Duodenal mucosa (tissue), 2 donors: ENCODE results near the gene GDF9.

Experiments
- H3K27ac ChIP-seq: one replicate; pipeline ENCODE4 v1.7.0; 2013; ENCODE audit warnings: low read depth, low read length
- H3K27me3 ChIP-seq, 2 donors: one replicate each; pipeline ENCODE4 v1.7.0; 2013; ENCODE audit warnings: low read length in 2 of 2, control low read depth in 1 of 2; ENCODE audit not compliant: insufficient read depth in 2 of 2, control insufficient read depth in 1 of 2
- H3K36me3 ChIP-seq, 2 donors: one replicate each; pipeline ENCODE4 v1.7.0; 2013; ENCODE audit warnings: low read length in 2 of 2, control low read depth in 1 of 2; ENCODE audit not compliant: insufficient read depth in 2 of 2, control insufficient read depth in 1 of 2
- H3K4me1 ChIP-seq, 2 donors: one replicate each; pipeline ENCODE4 v1.7.0; 2013; ENCODE audit warnings: low read length in 2 of 2, control low read depth in 1 of 2; ENCODE audit not compliant: insufficient read depth in 2 of 2, control insufficient read depth in 1 of 2
- H3K4me3 ChIP-seq, 2 donors: one replicate each; pipeline ENCODE4 v1.7.0; 2013; ENCODE audit warnings: low read length in 2 of 2, low read depth in 1 of 2
- H3K9ac ChIP-seq, 2 donors: one replicate each; pipeline ENCODE4 v1.7.0; 2013; ENCODE audit warnings: low read length in 2 of 2, low read depth in 1 of 2
- H3K9me3 ChIP-seq, 2 donors: one replicate each; pipeline ENCODE4 v1.7.0; 2013; ENCODE audit warnings: low read length in 2 of 2, control low read depth in 1 of 2; ENCODE audit not compliant: control insufficient read depth in 1 of 2

Gene GDF9

GRCh38 chr5:132813599-132814502 is 52.4 kb downstream of the GDF9 start:
- peaks cover 13 to 43% of the 10 kb centered on the region in 2 donors for H3K4me1 ChIP-seq
- no peaks in the 10 kb centered on the region for H3K36me3 ChIP-seq
- H3K4me3 ChIP-seq = peak overlapping the region; percentile 65 to 76
- peaks cover 5 to 8% of the 10 kb centered on the region in 2 donors for H3K27me3 ChIP-seq
- peak overlapping the region; percentile 77 for H3K27ac ChIP-seq
- no peaks in the 10 kb centered on the region for H3K9me3 ChIP-seq
- peak overlapping the region; percentile 57 to 71 for H3K9ac ChIP-seq

GRCh38 chr5:132812781-132813598 is 53.3 kb downstream of the GDF9 start, which contains the start of gene SOWAHA:
TSS of gene SOWAHA (plus strand) at chr5:132813302. CDS start at chr5:132813622, 320 bp downstream.
- Histone ChIP-seq H3K4me3 (peak within 1 kb of the TSS; percentile 65 to 76), H3K27me3 (peaks cover 5 to 8% of the 10 kb centered on the region in 2 donors), H3K9me3 (no peaks in the 10 kb centered on the region), H3K36me3 (no peaks in the 10 kb centered on the region), H3K4me1 (peaks cover 15 to 47% of the 10 kb centered on the region in 2 donors), H3K27ac (peak within 1 kb of the TSS; percentile 77), H3K9ac (peak within 1 kb of the TSS; percentile 57 to 71)

- Histone ChIP-seq H3K36me3 (no peaks in the 10 kb centered on the region), H3K9ac (peak overlapping the region in 1 of 2 donors; percentile 49), H3K4me1 (peaks cover 13 to 43% of the 10 kb centered on the region in 2 donors), H3K27ac (no peak overlapping the region), H3K4me3 (peak overlapping the region in 1 of 2 donors; percentile 53), H3K27me3 (peaks cover 5 to 8% of the 10 kb centered on the region in 2 donors), H3K9me3 (no peaks in the 10 kb centered on the region)
Measured at GRCh38 chr5:132812123-132812765, 54.0 kb downstream of the GDF9 start.
